ENCODE measurements around the gene TSPAN17. TPM values are rescaled to one million over a fixed set of nuclear protein-coding genes. Genes with fewer than 3 reads are reported as not detected.

TSPAN17 gene
- polyA plus RNA-seq, 2 of the 4 experiments (the other 2 are of a cell fraction), result 35.6 to 47.4 TPM

GRCh38 chr5:176660860-176661641, 13.8 kb downstream of the TSPAN17 start:
- H3K4me2 ChIP-seq, result peak overlapping the region; percentile 62
- POLR2A ChIA-PET, result interaction anchor here (1.6 kb wide), 1 partner anchor 14 kb away, joined by 11 read pairs; the partner anchor contains the start of gene TSPAN17
- CTCF ChIA-PET, result interaction anchor here (0.5 to 9.9 kb wide), 116 partner anchors 11 to 937 kb away, joined by 3 to 123 read pairs (median 5); partner anchors contain the start of genes EIF4E1B, FGFR4, HK3 and LMAN2

GRCh38 chr5:176661676-176662075, 14.4 kb downstream of the TSPAN17 start:
- TF ChIP-seq CEBPB (IDR thresholded peaks at IDR 0.05) (no peak), BCL3 (IDR thresholded peaks at IDR 0.05) (no peak), ZC3H11A (IDR thresholded peaks at IDR 0.05) (no peak), RNF2 (IDR thresholded peaks at IDR 0.05; ENCODE audit: borderline replicate concordance, low read depth) (no peak), NR3C1 (IDR thresholded peaks at IDR 0.05) (no peak), MYC (IDR thresholded peaks at IDR 0.05; ENCODE audit: borderline replicate concordance, low read length) (no peak), JUNB (IDR thresholded peaks at IDR 0.05) (no peak), CBX2 (IDR thresholded peaks at IDR 0.05; ENCODE audit: borderline replicate concordance, low read depth) (no peak), E2F6 (IDR thresholded peaks at IDR 0.05; ENCODE audit: borderline replicate concordance, low read depth) (no peak), NFE2L2 (conservative IDR thresholded peaks at IDR 0.05; ENCODE audit: low read length) (no peak), CBX8 (IDR thresholded peaks at IDR 0.05) (no peak)
- TF ChIP-seq, protein P1, sequence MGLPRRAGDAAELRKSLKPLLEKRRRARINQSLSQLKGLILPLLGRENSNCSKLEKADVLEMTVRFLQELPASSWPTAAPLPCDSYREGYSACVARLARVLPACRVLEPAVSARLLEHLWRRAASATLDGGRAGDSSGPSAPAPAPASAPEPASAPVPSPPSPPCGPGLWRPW (IDR thresholded peaks at IDR 0.05), result no peak
- Histone ChIP-seq H3K4me3 (no peak overlapping the region), H3K4me2 (no peak overlapping the region), H3K9me3 (no peaks in the 10 kb centered on the region), H3K4me1 (no peaks in the 10 kb centered on the region), H3K27ac (no peak overlapping the region)
- DNase-seq (ENCODE audit: low read depth in 1 of 2, low spot score in 1 of 2), result no peak
- POLR2A ChIA-PET, result interaction anchor here (1.6 kb wide), 1 partner anchor 15 kb away, joined by 11 read pairs; the partner anchor contains the start of gene TSPAN17
- FAIRE-seq, result no peak
- 83% methylated on average over 10 of the region's 10 CpGs for WGBS (ENCODE audit: missing lambda C conversion rate)
- no peak for ATAC-seq
- CTCF ChIA-PET, result interaction anchor here (0.7 to 9.9 kb wide), 44 partner anchors 11 to 451 kb away, joined by 3 to 123 read pairs (median 8); partner anchors contain the start of genes FGFR4 and TSPAN17

More at GRCh38 chr5:176660860-176661641, 13.8 kb downstream of the TSPAN17 start:
- 63% methylated on average over 13 of the region's 33 CpGs for WGBS (ENCODE audit: missing lambda C conversion rate)
- FAIRE-seq (no peak), ATAC-seq (peak; percentile 64 to 90), DNase-seq (ENCODE audit: low read depth in 1 of 2, low spot score in 1 of 2) (peak; percentile 75 to 95)
- H3K9me3 ChIP-seq, result no peaks in the 10 kb centered on the region
- no peak overlapping the region for H3K4me3 ChIP-seq
- no peaks in the 10 kb centered on the region for H3K4me1 ChIP-seq
- TF ChIP-seq POLR2A (IDR thresholded peaks at IDR 0.05; ENCODE audit: low read length) (no peak), EP300 (IDR thresholded peaks at IDR 0.05) (no peak), SMC3 (IDR thresholded peaks at IDR 0.05) (peak; percentile 92), FOSB (CRISPR knock-in tag; IDR thresholded peaks at IDR 0.05) (no peak), E2F6 (IDR thresholded peaks at IDR 0.05; ENCODE audit: borderline replicate concordance, low read depth) (no peak), CTCF (IDR thresholded peaks at IDR 0.05) (peak; percentile 93), ESRRA (IDR thresholded peaks at IDR 0.05; ENCODE audit: borderline replicate concordance, low read length) (no peak), HDAC2 (IDR thresholded peaks at IDR 0.05) (no peak), RAD21 (conservative IDR thresholded peaks at IDR 0.05 in 1 of 2, IDR thresholded peaks at IDR 0.05 in 1 of 2) (peak; percentile 96 to 97)
- H3K27ac ChIP-seq, result no peak overlapping the region
